22Rv1 (cell line): ENCODE data around the gene MYH9.

Experiments
- H3K27ac ChIP-seq: fragments of 450-650 bp; 2 replicates; pipeline ENCODE4 v1.5.1; 2017
- CTCF ChIP-seq: fragments of 450-650 bp; IDR thresholded peaks from 2 replicates; pipeline ENCODE4 v1.5.1; 2017; ENCODE audit warnings: mild to moderate bottlenecking
- ZFX ChIP-seq: fragments of 450-650 bp; IDR thresholded peaks from 2 replicates; pipeline ENCODE4 v1.6.1; 2017; ENCODE audit warnings: antibody characterized with exemption, borderline replicate concordance

MYH9 gene

GRCh38 chr22:36366291-36366708, 21.5 kb downstream of the MYH9 start:
- TF ChIP-seq ZFX (no peak), CTCF (no peak)
- H3K27ac ChIP-seq = no peak overlapping the region

- no peak for TF ChIP-seq CTCF
- TF ChIP-seq ZFX = no peak
- H3K27ac ChIP-seq = peak overlapping the region; percentile 58
Observed at GRCh38 chr22:36365020-36365411, 22.8 kb downstream of the MYH9 start.

GRCh38 chr22:36364255-36365019, 23.3 kb downstream of the MYH9 start:
- peak overlapping the region; percentile 58 for H3K27ac ChIP-seq
- TF ChIP-seq CTCF (no peak), ZFX (no peak)

- H3K27ac ChIP-seq = peak overlapping the region; percentile 58
- no peak for TF ChIP-seq ZFX
- TF ChIP-seq CTCF = no peak
Observed at GRCh38 chr22:36363349-36363981, 24.3 kb downstream of the MYH9 start.

GRCh38 chr22:36362932-36363331, 24.8 kb downstream of the MYH9 start:
- H3K27ac ChIP-seq = peak overlapping the region; percentile 58
- TF ChIP-seq CTCF = no peak
- no peak for TF ChIP-seq ZFX

GRCh38 chr22:36362075-36362474, 25.7 kb downstream of the MYH9 start:
- no peak for TF ChIP-seq CTCF
- no peak for TF ChIP-seq ZFX
- H3K27ac ChIP-seq = no peak overlapping the region; the same call in 1 of the 2 replicates

- no peak overlapping the region for H3K27ac ChIP-seq
- no peak for TF ChIP-seq CTCF
- no peak for TF ChIP-seq ZFX
Observed at GRCh38 chr22:36360871-36361383, 26.8 kb downstream of the MYH9 start.
